GM19372 (cell line): Measurements from ENCODE around the gene SETDB2.

Experiments
- ATAC-seq: cut with Tn5 transposase; IDR thresholded peaks from one replicate; pipeline ENCODE4 v1.9.1; 2021; ENCODE audit warnings: mild to moderate bottlenecking, low read depth, moderate library complexity; ENCODE audit not compliant: unreplicated experiment

SETDB2 gene

GRCh38 chr13:49527123-49527522 lies 83.0 kb downstream of the SETDB2 start:
- ATAC-seq = no peak

- ATAC-seq = no peak
These were observed 84.1 kb downstream of the SETDB2 start for GRCh38 chr13:49528161-49528560.

GRCh38 chr13:49530457-49530856 lies 86.4 kb downstream of the SETDB2 start:
- ATAC-seq = no peak

- no peak for ATAC-seq
These were observed 88.5 kb downstream of the SETDB2 start for GRCh38 chr13:49532593-49532992.

- ATAC-seq = no peak
These were observed 88.9 kb downstream of the SETDB2 start for GRCh38 chr13:49533011-49533410.

- ATAC-seq = no peak
These were observed 89.7 kb downstream of the SETDB2 start for GRCh38 chr13:49533591-49534269.

- ATAC-seq = no peak
These were observed 92.2 kb downstream of the SETDB2 start for GRCh38 chr13:49536144-49536873.

GRCh38 chr13:49538404-49538803 lies 94.3 kb downstream of the SETDB2 start:
- ATAC-seq = no peak

- ATAC-seq = no peak
These were observed 95.2 kb downstream of the SETDB2 start for GRCh38 chr13:49539313-49539712.

- no peak for ATAC-seq
These were observed 95.7 kb downstream of the SETDB2 start for GRCh38 chr13:49539746-49540145.

- no peak for ATAC-seq
These were observed 96.5 kb downstream of the SETDB2 start for GRCh38 chr13:49540552-49540951.

GRCh38 chr13:49543656-49544055 lies 99.6 kb downstream of the SETDB2 start:
- ATAC-seq = no peak
